H1 (cell line): ENCODE measurements around the gene PITPNC1. TPM values are rescaled to one million over a fixed set of nuclear protein-coding genes. Genes with fewer than 3 reads are reported as not detected.

Source experiments
- ATF3 ChIP-seq: IDR thresholded peaks from 2 replicates; pipeline ENCODE4 v1.6.1; 2011; ENCODE audit warnings: low read depth, mild to moderate bottlenecking, low read length; ENCODE audit not compliant: insufficient read depth
- BCL11A ChIP-seq, 2 experiments: IDR thresholded peaks; one replicate each; pipeline ENCODE4 v1.6.1; 2011; ENCODE audit warnings: low read depth in 2 of 2, low read length in 2 of 2, mild to moderate bottlenecking in 2 of 2
- CHD7 ChIP-seq: fragments of 300-600 bp; sonication (generic); IDR thresholded peaks from 2 replicates; pipeline ENCODE4 v1.7.1; 2012; ENCODE audit warnings: low read length, moderate library complexity, mild to moderate bottlenecking, inconsistent platforms; ENCODE audit not compliant: insufficient replicate concordance
- JUND ChIP-seq: IDR thresholded peaks from 2 replicates; pipeline ENCODE4 v1.6.1; 2011; ENCODE audit warnings: mild to moderate bottlenecking, improper control_type of control experiment, low read length
- RFX5 ChIP-seq: IDR thresholded peaks from 2 replicates; pipeline ENCODE4 v1.6.1; 2011; ENCODE audit warnings: low read depth, low read length, improper control_type of control experiment, borderline replicate concordance
- SRF ChIP-seq: IDR thresholded peaks from 2 replicates; pipeline ENCODE4 v1.6.1; 2011; ENCODE audit warnings: mild to moderate bottlenecking, low read depth, low read length, moderate library complexity
- polyA plus RNA-seq, 7 experiments: library from polyadenylated mRNA; depleted of rRNA in 3 of 7; stranded (reverse) in 5 of 7; unstranded in 2 of 7; fragments of >200 nt in 5 of 7; fragments of 200-250 nt in 2 of 7; gene quantifications; 1 replicate in 5 of 7; 2 replicates in 1 of 7; 4 replicates in 1 of 7; pipeline versions ENCODE4 v1.2.1 to v1.2.3, GENCODE V29; 2011 to 2013; ENCODE audit warnings: missing spikeins in 2 of 7, mixed read lengths in 2 of 7
- total RNA-seq: library from RNA; stranded (reverse); fragmentation: NEBNext Ultra II Directional; extraction: Animal tissue kit (Norgen Biotek cat#: 25700); gene quantifications from 2 replicates; pipeline ENCODE4 v1.2.1, GENCODE V29; 2021

The PITPNC1 gene
- total and polyA plus RNA-seq, 2 of the 8 experiments (the other 6 are each of a cell fraction or from before 2014, with no cell fraction given), result 17.6 to 54.7 TPM

- TF ChIP-seq CHD7 (no peak), RFX5 (no peak), ATF3 (no peak), SRF (no peak), BCL11A (IDR thresholded peaks at IDR 0.05; ENCODE audit: low read depth in 2 of 2, low read length in 2 of 2) (no peak), JUND (no peak)
Measured at GRCh38 chr17:67693811-67694210, 316.7 kb downstream of the PITPNC1 start (continued).
